Fibroblast of villous mesenchyme (primary cell): ENCODE data around the gene CDCA4. TPM values are rescaled to one million over a fixed set of nuclear protein-coding genes. Genes with fewer than 3 reads are reported as not detected.

Experiments used
- DNase-seq: peaks from one replicate; pipeline ENCODE4 v3.0.0-alpha.2; 2010; ENCODE audit warnings: low read depth
- H3K4me3 ChIP-seq: 2 replicates; pipeline ENCODE4 v1.5.1; 2011; ENCODE audit warnings: low read depth, mild to moderate bottlenecking, low read length
- CTCF ChIP-seq: IDR thresholded peaks from 2 replicates; pipeline ENCODE4 v1.5.1; 2012; ENCODE audit warnings: low read depth, mild to moderate bottlenecking, low read length; ENCODE audit not compliant: insufficient read depth
- total RNA-seq: library from RNA; depleted of rRNA; stranded (reverse); fragments of >200 nt; gene quantifications from 2 replicates; pipeline ENCODE4 v1.2.3, GENCODE V29; 2012

Gene CDCA4
- 22.2 and 22.5 TPM in 2 replicates for total RNA-seq

- DNase-seq: peak; percentile 96
- TF ChIP-seq CTCF: no peak
- H3K4me3 ChIP-seq: peak within 1 kb of the TSS; percentile 75
Measured at GRCh38 chr14:105020815-105021655, at the start of gene CDCA4. CDCA4 (minus strand) TSS chr14:105021083; CDS start chr14:105011929, 9,154 bp downstream.

GRCh38 chr14:105069871-105070759 is 49.2 kb upstream of the CDCA4 start:
- no peak for DNase-seq
- TF ChIP-seq CTCF: no peak

GRCh38 chr14:105069522-105069870 is 48.6 kb upstream of the CDCA4 start:
- DNase-seq: no peak
- TF ChIP-seq CTCF: no peak
- no peak overlapping the region for H3K4me3 ChIP-seq

More at GRCh38 chr14:105069871-105070759, 49.2 kb upstream of the CDCA4 start:
- no peak overlapping the region for H3K4me3 ChIP-seq

GRCh38 chr14:105068818-105069217 is 47.9 kb upstream of the CDCA4 start:
- no peak overlapping the region for H3K4me3 ChIP-seq
- no peak for TF ChIP-seq CTCF
- DNase-seq: no peak

GRCh38 chr14:105067969-105068301 is 47.1 kb upstream of the CDCA4 start:
- DNase-seq: no peak
- no peak for TF ChIP-seq CTCF
- H3K4me3 ChIP-seq: no peak overlapping the region

- no peak for TF ChIP-seq CTCF
- DNase-seq: no peak
Measured at GRCh38 chr14:105067140-105067968, 46.5 kb upstream of the CDCA4 start.

More at GRCh38 chr14:105067140-105067968, 46.5 kb upstream of the CDCA4 start:
- no peak overlapping the region for H3K4me3 ChIP-seq
